ENCODE data around the gene CDH4.

- TF ChIP-seq CTCF (IDR thresholded peaks at IDR 0.05 in 2 of 3, conservative IDR thresholded peaks at IDR 0.05 in 1 of 3; ENCODE audit: insufficient read depth in 2 of 3, low read depth in 1 of 3, low read length in 3 of 3) (no peak), ZNF121 (CRISPR knock-in tag; conservative IDR thresholded peaks at IDR 0.05) (no peak), ZNF212 (CRISPR knock-in tag; IDR thresholded peaks at IDR 0.05) (no peak), FOXK2 (conservative IDR thresholded peaks at IDR 0.05 in 1 of 2, IDR thresholded peaks at IDR 0.05 in 1 of 2; ENCODE audit: low read depth in 2 of 2) (no peak), ESRRA (IDR thresholded peaks at IDR 0.05; ENCODE audit: borderline replicate concordance, low read depth) (no peak), JUNB (CRISPR knock-in tag; conservative IDR thresholded peaks at IDR 0.05) (no peak), THAP12 (CRISPR knock-in tag; IDR thresholded peaks at IDR 0.05) (no peak), ZNF224 (CRISPR knock-in tag; IDR thresholded peaks at IDR 0.05) (no peak), POLR3A (IDR thresholded peaks at IDR 0.05; ENCODE audit: borderline replicate concordance, extremely low read depth, insufficient read depth, insufficient read length) (no peak), POLR2A (conservative IDR thresholded peaks at IDR 0.05) (no peak), PRPF4 (IDR thresholded peaks at IDR 0.05; ENCODE audit: insufficient read depth, low read depth, low read length, poor library complexity, severe bottlenecking) (no peak), ZNF274 (IDR thresholded peaks at IDR 0.05; ENCODE audit: borderline replicate concordance, low read depth, low read length) (no peak), ZKSCAN8 (CRISPR knock-in tag; IDR thresholded peaks at IDR 0.05) (no peak), NFYB (IDR thresholded peaks at IDR 0.05; ENCODE audit: extremely low read depth, insufficient read length) (no peak)
These were observed 504.1 kb downstream of the CDH4 start for GRCh38 chr20:61755971-61756845.
